A204.1 (cell line): ENCODE measurements around the gene BRSK2.
"Not testable (repeated sequence)": the region's sequence is repeated elsewhere in the genome, so short reads cannot be mapped to it uniquely, and the experiment has no call there.

Experiments
- FAIRE-seq: peaks from 2 replicates; lab custom pipeline; 2012; peaks lifted over from hg19 to GRCh38; lab: Jason Lieb, UNC

The BRSK2 gene

GRCh38 chr11:1501421-1502167 lies 111.9 kb downstream of the BRSK2 start:
- FAIRE-seq, result no peak

GRCh38 chr11:1502168-1502953 lies 112.6 kb downstream of the BRSK2 start:
- FAIRE-seq, result no peak

- FAIRE-seq, result no peak
Observed at GRCh38 chr11:1502954-1503707, 113.4 kb downstream of the BRSK2 start.

DNA sequence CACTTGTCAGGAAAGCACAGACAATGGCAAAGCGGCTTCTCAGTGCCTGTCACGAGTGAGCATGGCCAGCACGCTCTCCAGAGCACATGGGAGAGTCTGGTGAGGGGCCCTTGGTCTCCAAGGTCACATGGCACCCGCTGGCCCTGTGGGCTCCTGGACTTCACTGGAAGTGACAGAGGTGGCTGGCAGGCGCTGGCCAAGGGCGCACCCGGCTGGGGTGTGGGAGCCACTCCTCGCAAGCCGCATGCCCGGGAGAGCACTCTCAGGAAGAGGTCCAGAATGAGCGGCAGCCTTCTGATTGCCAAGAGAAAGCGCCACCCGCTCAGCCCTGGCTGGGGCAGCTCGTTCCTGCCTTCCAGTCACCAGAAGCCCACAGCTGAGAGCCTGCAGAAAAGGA lies 114.0 kb downstream of the BRSK2 start:
- no peak for FAIRE-seq

- FAIRE-seq, result no peak
Observed at GRCh38 chr11:1504138-1504537, 114.4 kb downstream of the BRSK2 start.

- FAIRE-seq, result no peak
Observed at GRCh38 chr11:1504581-1505290, 115.0 kb downstream of the BRSK2 start.

GRCh38 chr11:1505480-1505879 lies 115.7 kb downstream of the BRSK2 start:
- no peak for FAIRE-seq

GRCh38 chr11:1506981-1507380 lies 117.2 kb downstream of the BRSK2 start:
- FAIRE-seq, result no peak

DNA sequence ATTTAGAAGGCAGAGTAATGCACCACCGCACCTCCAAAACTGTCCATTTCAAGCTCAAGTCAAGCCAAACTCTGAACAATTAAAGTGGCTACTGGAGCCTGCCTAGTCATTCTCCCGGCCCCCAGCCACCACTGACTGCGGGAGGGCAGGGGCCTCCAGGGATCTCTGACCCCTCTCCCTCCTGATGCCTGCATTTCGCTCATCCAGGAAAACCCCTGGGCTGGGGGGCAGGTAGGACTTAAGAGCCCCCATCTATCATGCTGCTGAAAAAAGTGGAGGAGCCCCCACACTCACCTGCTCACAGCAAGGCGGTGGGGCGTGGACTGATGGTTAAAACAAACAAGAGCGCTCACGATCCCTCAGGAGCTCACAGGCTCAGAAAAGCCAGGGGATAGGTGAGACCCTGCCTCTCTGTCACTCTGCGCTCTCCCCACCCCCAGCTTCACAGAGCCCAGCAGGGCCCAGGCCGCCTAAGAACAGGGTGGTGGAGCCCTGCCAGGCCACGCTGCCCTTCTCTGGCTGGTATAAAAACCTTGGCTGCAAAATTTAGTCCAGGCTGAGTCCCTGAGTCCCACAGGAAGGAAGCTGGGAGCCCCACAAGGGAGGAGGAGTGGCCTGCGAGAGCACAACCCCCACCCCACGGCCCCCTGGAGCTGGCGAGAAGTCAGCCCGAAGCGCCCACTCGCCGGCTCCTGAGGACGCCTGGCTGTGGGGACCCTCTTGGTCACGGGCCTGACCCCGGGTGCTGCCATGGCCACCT lies 117.8 kb downstream of the BRSK2 start:
- no peak for FAIRE-seq

DNA sequence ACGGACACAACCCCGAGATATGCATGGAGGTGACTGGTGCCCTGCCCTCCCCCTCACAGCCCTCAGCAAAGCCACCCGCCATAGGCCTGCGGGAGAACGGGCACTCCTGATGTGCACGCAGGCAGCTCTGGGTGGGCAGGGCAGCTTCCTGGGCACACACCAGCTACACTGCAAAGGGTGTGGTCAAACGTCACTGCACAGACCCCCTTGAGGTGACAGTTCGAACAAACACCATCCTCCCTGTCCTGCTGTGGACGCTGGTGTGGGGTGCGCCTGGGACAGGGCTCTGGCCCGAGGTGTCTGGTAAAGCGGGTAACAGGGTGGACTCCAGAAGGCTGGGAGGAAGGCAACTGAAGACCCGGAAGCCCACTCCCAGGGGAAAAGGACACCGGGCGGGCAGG lies 118.8 kb downstream of the BRSK2 start:
- FAIRE-seq, result no peak

- no peak for FAIRE-seq
Observed at GRCh38 chr11:1508986-1509385, 119.3 kb downstream of the BRSK2 start.

GRCh38 chr11:1509626-1510255 lies 120.0 kb downstream of the BRSK2 start:
- FAIRE-seq, result no peak

GRCh38 chr11:1510351-1510750 lies 120.6 kb downstream of the BRSK2 start:
- not testable (repeated sequence) for FAIRE-seq

GRCh38 chr11:1510928-1511327 lies 121.2 kb downstream of the BRSK2 start:
- no peak for FAIRE-seq

DNA sequence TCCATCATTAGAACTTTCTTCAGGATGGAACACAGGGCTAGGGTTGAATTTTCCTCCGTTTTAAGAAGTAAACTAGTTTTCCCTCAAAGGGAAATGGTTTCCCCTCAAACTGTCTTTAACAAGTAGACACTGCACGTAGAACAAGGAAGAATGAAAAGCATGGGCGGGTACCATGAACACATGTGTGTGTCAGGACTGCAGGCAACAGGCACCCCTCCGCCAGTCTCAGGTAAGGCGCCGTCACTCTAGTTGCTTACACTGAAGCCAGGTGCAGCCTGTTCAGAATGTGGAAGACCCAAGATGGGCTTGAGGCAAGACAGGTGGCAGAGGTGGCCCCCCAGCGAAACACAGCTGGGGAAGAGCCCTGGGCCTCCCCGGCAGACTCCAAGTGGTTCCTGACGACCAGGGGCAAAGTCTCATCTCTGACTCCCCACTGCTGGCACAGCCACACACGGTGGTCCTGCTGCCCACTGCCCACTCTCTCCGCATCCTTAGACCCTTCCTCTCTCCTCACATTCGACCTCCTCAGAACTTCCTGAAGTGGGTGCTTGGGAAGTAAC lies 122.3 kb downstream of the BRSK2 start:
- FAIRE-seq, result no peak
